Ishikawa (cell line): ENCODE measurements around the gene C16orf82.

Source experiments
- CEBPB ChIP-seq: IDR thresholded peaks from 2 replicates; pipeline ENCODE4 v1.6.1; 2012
- CREB1 ChIP-seq: IDR thresholded peaks from 2 replicates; pipeline ENCODE4 v1.6.1; 2012; ENCODE audit warnings: low read depth
- EGR1 ChIP-seq: IDR thresholded peaks from 2 replicates; pipeline ENCODE4 v1.6.1; 2012
- EP300 ChIP-seq: IDR thresholded peaks from 2 replicates; pipeline ENCODE4 v1.6.1; 2012; ENCODE audit warnings: borderline replicate concordance
- FOXM1 ChIP-seq: IDR thresholded peaks from 2 replicates; pipeline ENCODE4 v1.6.1; 2012; ENCODE audit warnings: low read depth, borderline replicate concordance
- MAX ChIP-seq: IDR thresholded peaks from 2 replicates; pipeline ENCODE4 v1.6.1; 2012
- NFIC ChIP-seq: IDR thresholded peaks from 2 replicates; pipeline ENCODE4 v1.6.1; 2012
- RAD21 ChIP-seq: IDR thresholded peaks from 2 replicates; pipeline ENCODE4 v1.6.1; 2012; ENCODE audit warnings: low read depth
- REST ChIP-seq: IDR thresholded peaks from 2 replicates; pipeline ENCODE4 v1.6.1; 2012; ENCODE audit warnings: low read depth, mild to moderate bottlenecking
- TAF1 ChIP-seq: IDR thresholded peaks from 2 replicates; pipeline ENCODE4 v1.6.1; 2012; ENCODE audit warnings: low read depth, mild to moderate bottlenecking
- TCF12 ChIP-seq: IDR thresholded peaks from 2 replicates; pipeline ENCODE4 v1.6.1; 2012; ENCODE audit warnings: low read depth
- TEAD4 ChIP-seq: IDR thresholded peaks from 2 replicates; pipeline ENCODE4 v1.6.1; 2012
- USF1 ChIP-seq: IDR thresholded peaks from 2 replicates; pipeline ENCODE4 v1.6.1; 2012
- YY1 ChIP-seq: IDR thresholded peaks from 2 replicates; pipeline ENCODE4 v1.6.1; 2012; ENCODE audit warnings: low read depth
- ZBTB7A ChIP-seq: IDR thresholded peaks from 2 replicates; pipeline ENCODE4 v1.6.1; 2012; ENCODE audit warnings: low read depth

C16orf82 gene

GRCh38 chr16:27085182-27085581, 18.5 kb downstream of the C16orf82 start:
- TF ChIP-seq TAF1 (no peak), REST (no peak), EP300 (no peak), ZBTB7A (no peak), CREB1 (no peak), TCF12 (no peak)

- TF ChIP-seq TAF1 = no peak
- TF ChIP-seq YY1 = no peak
- TF ChIP-seq TCF12 = no peak
- no peak for TF ChIP-seq FOXM1
- no peak for TF ChIP-seq USF1
- no peak for TF ChIP-seq CREB1
- TF ChIP-seq RAD21 = no peak
- TF ChIP-seq EP300 = no peak
- no peak for TF ChIP-seq EGR1
- TF ChIP-seq NFIC = no peak
- TF ChIP-seq MAX = no peak
- no peak for TF ChIP-seq CEBPB
- TF ChIP-seq TEAD4 = no peak
- no peak for TF ChIP-seq ZBTB7A
- no peak for TF ChIP-seq REST
Observed at GRCh38 chr16:27088216-27088615, 21.5 kb downstream of the C16orf82 start.

GRCh38 chr16:27096375-27096774, 29.6 kb downstream of the C16orf82 start:
- no peak for TF ChIP-seq MAX
- TF ChIP-seq YY1 = no peak
- no peak for TF ChIP-seq CREB1
- no peak for TF ChIP-seq NFIC
- no peak for TF ChIP-seq REST
- no peak for TF ChIP-seq EP300
- no peak for TF ChIP-seq TCF12
- no peak for TF ChIP-seq ZBTB7A
- TF ChIP-seq RAD21 = no peak
- no peak for TF ChIP-seq CEBPB

- TF ChIP-seq REST (no peak), CEBPB (no peak), NFIC (no peak), EP300 (no peak), TCF12 (no peak)
Observed at GRCh38 chr16:27097800-27098230, 31.1 kb downstream of the C16orf82 start.
